ENCODE data around the gene BCL2L13. TPM values are rescaled to one million over a fixed set of nuclear protein-coding genes. Genes with fewer than 3 reads are reported as not detected.

BCL2L13 gene
- total RNA-seq, 2 donors from 2014 or later: 56.5 to 64.1 TPM

- Histone ChIP-seq H3K4me3 (peak overlapping the region in 1 of 2 donors; percentile 63), H3K27me3 (no peaks in the 10 kb centered on the region), H3K27ac (no peak overlapping the region), H3K36me3 (no peaks in the 10 kb centered on the region), H3K4me1 (peaks cover 0 to 23% of the 10 kb centered on the region in 2 donors), H3K9me3 (no peaks in the 10 kb centered on the region)
- DNase-seq (ENCODE audit: low spot score): no peak
- TF ChIP-seq CTCF (IDR thresholded peaks at IDR 0.05): no peak
Measured at GRCh38 chr22:17774926-17775685, 136.5 kb downstream of the BCL2L13 start.

GRCh38 chr22:17775781-17776465, 137.4 kb downstream of the BCL2L13 start:
- H3K9me3 ChIP-seq: no peaks in the 10 kb centered on the region
- H3K4me3 ChIP-seq: no peak overlapping the region
- no peak for TF ChIP-seq CTCF (IDR thresholded peaks at IDR 0.05)
- no peak for DNase-seq (ENCODE audit: low spot score)
- H3K4me1 ChIP-seq: peaks cover 0 to 24% of the 10 kb centered on the region in 2 donors
- no peak overlapping the region for H3K27ac ChIP-seq
- no peaks in the 10 kb centered on the region for H3K36me3 ChIP-seq
- H3K27me3 ChIP-seq: no peaks in the 10 kb centered on the region

- Histone ChIP-seq H3K4me1 (peaks cover 0 to 35% of the 10 kb centered on the region in 2 donors), H3K27ac (peak overlapping the region; percentile 25 to 51), H3K9me3 (no peaks in the 10 kb centered on the region), H3K4me3 (peak overlapping the region in 1 of 2 donors; percentile 28), H3K36me3 (no peaks in the 10 kb centered on the region), H3K27me3 (no peaks in the 10 kb centered on the region)
- no peak for DNase-seq (ENCODE audit: low spot score)
- TF ChIP-seq CTCF (IDR thresholded peaks at IDR 0.05): no peak
Measured at GRCh38 chr22:17777005-17777716, 138.6 kb downstream of the BCL2L13 start.

- Histone ChIP-seq H3K9me3 (no peaks in the 10 kb centered on the region), H3K36me3 (no peaks in the 10 kb centered on the region), H3K27me3 (no peaks in the 10 kb centered on the region), H3K4me3 (peak overlapping the region in 1 of 2 donors; percentile 28), H3K27ac (peak overlapping the region; percentile 25 to 51), H3K4me1 (peaks cover 0 to 32% of the 10 kb centered on the region in 2 donors)
- DNase-seq (ENCODE audit: low spot score): no peak
- TF ChIP-seq CTCF (IDR thresholded peaks at IDR 0.05): no peak
Measured at GRCh38 chr22:17777717-17778044, 139.1 kb downstream of the BCL2L13 start.

- no peak for TF ChIP-seq CTCF (IDR thresholded peaks at IDR 0.05)
- H3K4me3 ChIP-seq: no peak overlapping the region
- no peak overlapping the region for H3K27ac ChIP-seq
- DNase-seq (ENCODE audit: low spot score): no peak
- no peaks in the 10 kb centered on the region for H3K9me3 ChIP-seq
- no peaks in the 10 kb centered on the region for H3K27me3 ChIP-seq
- H3K36me3 ChIP-seq: no peaks in the 10 kb centered on the region
- peaks cover 0 to 24% of the 10 kb centered on the region in 2 donors for H3K4me1 ChIP-seq
Measured at GRCh38 chr22:17778412-17778976, 139.9 kb downstream of the BCL2L13 start.

All from right atrium auricular region (tissue), 2 donors.